ENCODE measurements around the gene SPRR3.

Gene SPRR3

GRCh38 chr1:153001382-153001781 is at the start of gene SPRR3:
Gene SPRR3, plus strand, starts transcription at chr1:153001749. Its CDS starts 1,272 bp downstream, at chr1:153003021.
- DNase-seq = no peak

GRCh38 chr1:152953761-152954160 is 47.8 kb upstream of the SPRR3 start:
- DNase-seq = no peak

GRCh38 chr1:152954436-152954835 is 47.1 kb upstream of the SPRR3 start:
- DNase-seq = no peak

GRCh38 chr1:152957561-152957960 is 44.0 kb upstream of the SPRR3 start:
- DNase-seq = no peak

- DNase-seq = no peak
Measured at GRCh38 chr1:152959273-152959672, 42.3 kb upstream of the SPRR3 start.

- DNase-seq = no peak
Measured at GRCh38 chr1:152959801-152960451, 41.6 kb upstream of the SPRR3 start.

- DNase-seq = no peak
Measured at GRCh38 chr1:152960452-152961044, 41.0 kb upstream of the SPRR3 start.

- DNase-seq = no peak
Measured at GRCh38 chr1:152961226-152961891, 40.2 kb upstream of the SPRR3 start.

GRCh38 chr1:152962876-152963415 is 38.6 kb upstream of the SPRR3 start:
- no peak for DNase-seq

GRCh38 chr1:152964536-152964935 is 37.0 kb upstream of the SPRR3 start:
- no peak for DNase-seq

GRCh38 chr1:152965853-152966252 is 35.7 kb upstream of the SPRR3 start:
- DNase-seq = no peak

- no peak for DNase-seq
Measured at GRCh38 chr1:152967201-152967600, 34.3 kb upstream of the SPRR3 start.

GRCh38 chr1:152968248-152968647 is 33.3 kb upstream of the SPRR3 start:
- DNase-seq = no peak

- no peak for DNase-seq
Measured at GRCh38 chr1:152969036-152969435, 32.5 kb upstream of the SPRR3 start.

- DNase-seq = no peak
Measured at GRCh38 chr1:152970495-152970894, 31.1 kb upstream of the SPRR3 start, which contains the start of gene SPRR4. Gene SPRR4, plus strand, starts transcription at chr1:152970648. Its CDS starts 1,243 bp downstream, at chr1:152971891.

- DNase-seq = no peak
Measured at GRCh38 chr1:152972196-152972886, 29.2 kb upstream of the SPRR3 start.

- no peak for DNase-seq
Measured at GRCh38 chr1:152976688-152977087, 24.9 kb upstream of the SPRR3 start.

- DNase-seq = no peak
Measured at GRCh38 chr1:152977614-152978013, 23.9 kb upstream of the SPRR3 start.

GRCh38 chr1:152980676-152981075 is 20.9 kb upstream of the SPRR3 start:
- DNase-seq = no peak

GRCh38 chr1:152981146-152981871 is 20.2 kb upstream of the SPRR3 start:
- no peak for DNase-seq

GRCh38 chr1:152982076-152982475 is 19.5 kb upstream of the SPRR3 start:
- DNase-seq = no peak

GRCh38 chr1:152983234-152983633 is 18.3 kb upstream of the SPRR3 start:
- no peak for DNase-seq

GRCh38 chr1:152983743-152984142 is 17.8 kb upstream of the SPRR3 start, which contains the start of gene SPRR1A:
Gene SPRR1A, plus strand, starts transcription at chr1:152984081. Its CDS starts 1,150 bp downstream, at chr1:152985231.
- DNase-seq = no peak
